ENCODE results near the gene GLIS1. TPM values are rescaled to one million over a fixed set of nuclear protein-coding genes. Genes with fewer than 3 reads are reported as not detected.

GLIS1 gene
- total RNA-seq, 1 donor from 2014 or later = 1.6 TPM

- Mint-ChIP-seq H3K4me1 (peaks cover 43% of the 10 kb centered on the region), H3K27ac (no peak overlapping the region), H3K4me3 (no peak overlapping the region), H3K36me3 (no peaks in the 10 kb centered on the region), H3K9me3 (no peaks in the 10 kb centered on the region), H3K27me3 (ENCODE audit: low read depth) (peaks cover 22% of the 10 kb centered on the region)
- DNase-seq (ENCODE audit: low spot score in 2 of 2, unreplicated experiment in 2 of 2) = no peak
- no peak for TF ChIP-seq CTCF (IDR thresholded peaks at IDR 0.05; ENCODE audit: unreplicated experiment)
These were observed 149.7 kb downstream of the GLIS1 start for GRCh38 chr1:53589043-53589887.

- Mint-ChIP-seq H3K4me3 (no peak overlapping the region), H3K27ac (peak overlapping the region; percentile 32), H3K9me3 (no peaks in the 10 kb centered on the region), H3K36me3 (no peaks in the 10 kb centered on the region), H3K27me3 (ENCODE audit: low read depth) (peaks cover 22% of the 10 kb centered on the region), H3K4me1 (peaks cover 54% of the 10 kb centered on the region)
- no peak for TF ChIP-seq CTCF (IDR thresholded peaks at IDR 0.05; ENCODE audit: unreplicated experiment)
- DNase-seq (ENCODE audit: low spot score in 2 of 2, unreplicated experiment in 2 of 2) = no peak
These were observed 150.7 kb downstream of the GLIS1 start for GRCh38 chr1:53588053-53588779.

GRCh38 chr1:53587252-53587988 lies 151.5 kb downstream of the GLIS1 start:
- TF ChIP-seq CTCF (IDR thresholded peaks at IDR 0.05; ENCODE audit: unreplicated experiment) = no peak
- H3K27ac Mint-ChIP-seq = no peak overlapping the region
- H3K27me3 Mint-ChIP-seq (ENCODE audit: low read depth) = peaks cover 19% of the 10 kb centered on the region
- H3K9me3 Mint-ChIP-seq = no peaks in the 10 kb centered on the region
- H3K4me1 Mint-ChIP-seq = peaks cover 56% of the 10 kb centered on the region
- no peak overlapping the region for H3K4me3 Mint-ChIP-seq
- H3K36me3 Mint-ChIP-seq = no peaks in the 10 kb centered on the region
- no peak for DNase-seq (ENCODE audit: low spot score in 2 of 2, unreplicated experiment in 2 of 2)

GRCh38 chr1:53586765-53587164 lies 152.2 kb downstream of the GLIS1 start:
- H3K36me3 Mint-ChIP-seq = no peaks in the 10 kb centered on the region
- H3K27ac Mint-ChIP-seq = no peak overlapping the region
- H3K9me3 Mint-ChIP-seq = no peaks in the 10 kb centered on the region
- DNase-seq (ENCODE audit: low spot score in 2 of 2, unreplicated experiment in 2 of 2) = peak; percentile 5 to 22
- H3K27me3 Mint-ChIP-seq (ENCODE audit: low read depth) = peaks cover 19% of the 10 kb centered on the region
- TF ChIP-seq CTCF (IDR thresholded peaks at IDR 0.05; ENCODE audit: unreplicated experiment) = no peak
- H3K4me1 Mint-ChIP-seq = peaks cover 56% of the 10 kb centered on the region
- no peak overlapping the region for H3K4me3 Mint-ChIP-seq

- no peak overlapping the region for H3K27ac Mint-ChIP-seq
- TF ChIP-seq CTCF (IDR thresholded peaks at IDR 0.05; ENCODE audit: unreplicated experiment) = no peak
- no peak overlapping the region for H3K4me3 Mint-ChIP-seq
- no peaks in the 10 kb centered on the region for H3K9me3 Mint-ChIP-seq
- H3K27me3 Mint-ChIP-seq (ENCODE audit: low read depth) = peaks cover 19% of the 10 kb centered on the region
- H3K36me3 Mint-ChIP-seq = no peaks in the 10 kb centered on the region
- peaks cover 53% of the 10 kb centered on the region for H3K4me1 Mint-ChIP-seq
- DNase-seq (ENCODE audit: low spot score in 2 of 2, unreplicated experiment in 2 of 2) = peak; percentile 10 to 35
These were observed 153.4 kb downstream of the GLIS1 start for GRCh38 chr1:53585565-53585964.

Measured in mesothelial cell of epicardium (in vitro differentiated cells).